ENCODE measurements around the gene ARFGAP1.

DNA sequence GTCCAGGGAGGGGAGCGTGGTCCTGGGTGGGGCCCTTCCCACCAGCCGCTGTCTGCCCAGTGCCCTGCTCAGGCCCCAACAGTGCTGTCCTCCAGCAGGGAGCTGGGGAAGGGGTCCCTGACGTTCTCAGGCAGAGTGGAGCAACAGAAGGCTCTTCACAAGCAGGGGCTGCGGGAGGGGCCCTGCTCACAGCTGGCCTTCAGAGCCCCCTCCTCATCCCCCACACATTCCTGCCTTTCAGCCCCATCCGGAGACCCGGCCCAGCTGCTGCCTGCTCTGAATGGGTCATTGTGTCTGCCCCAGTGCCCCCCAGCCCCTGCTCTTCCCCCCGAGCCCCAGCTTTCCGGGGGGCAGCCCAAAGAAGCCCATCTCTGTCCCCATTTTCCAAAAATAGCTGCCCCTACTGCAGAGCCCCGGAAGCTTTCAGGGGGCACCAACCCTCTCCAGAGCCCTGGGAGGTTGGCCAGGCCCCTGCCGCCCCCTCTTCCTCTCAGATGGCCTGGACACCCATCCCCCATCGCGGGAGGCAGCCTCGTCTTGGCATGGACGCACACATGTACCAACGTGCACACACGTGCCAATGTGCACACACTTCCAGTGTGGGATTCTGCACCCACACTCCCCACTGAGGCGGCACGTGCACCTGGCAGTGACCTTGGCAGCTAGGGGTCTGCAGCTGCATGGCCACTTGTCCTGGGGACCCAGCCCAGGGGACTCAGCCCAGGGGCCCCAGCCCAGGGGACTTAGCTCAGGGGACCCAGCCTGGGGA is 24.1 kb downstream of the ARFGAP1 start:
- TF ChIP-seq, protein P1, sequence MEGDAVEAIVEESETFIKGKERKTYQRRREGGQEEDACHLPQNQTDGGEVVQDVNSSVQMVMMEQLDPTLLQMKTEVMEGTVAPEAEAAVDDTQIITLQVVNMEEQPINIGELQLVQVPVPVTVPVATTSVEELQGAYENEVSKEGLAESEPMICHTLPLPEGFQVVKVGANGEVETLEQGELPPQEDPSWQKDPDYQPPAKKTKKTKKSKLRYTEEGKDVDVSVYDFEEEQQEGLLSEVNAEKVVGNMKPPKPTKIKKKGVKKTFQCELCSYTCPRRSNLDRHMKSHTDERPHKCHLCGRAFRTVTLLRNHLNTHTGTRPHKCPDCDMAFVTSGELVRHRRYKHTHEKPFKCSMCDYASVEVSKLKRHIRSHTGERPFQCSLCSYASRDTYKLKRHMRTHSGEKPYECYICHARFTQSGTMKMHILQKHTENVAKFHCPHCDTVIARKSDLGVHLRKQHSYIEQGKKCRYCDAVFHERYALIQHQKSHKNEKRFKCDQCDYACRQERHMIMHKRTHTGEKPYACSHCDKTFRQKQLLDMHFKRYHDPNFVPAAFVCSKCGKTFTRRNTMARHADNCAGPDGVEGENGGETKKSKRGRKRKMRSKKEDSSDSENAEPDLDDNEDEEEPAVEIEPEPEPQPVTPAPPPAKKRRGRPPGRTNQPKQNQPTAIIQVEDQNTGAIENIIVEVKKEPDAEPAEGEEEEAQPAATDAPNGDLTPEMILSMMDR (IDR thresholded peaks at IDR 0.05) = no peak
- no peak for TF ChIP-seq POLR2A (IDR thresholded peaks at IDR 0.05)
